RKO (cell line): ENCODE results near the gene AMPD3.

Experiments used
- DNase-seq: peaks from one replicate; pipeline ENCODE4 v3.0.0-alpha.2; 2016; ENCODE audit warnings: low spot score

Gene AMPD3

DNA sequence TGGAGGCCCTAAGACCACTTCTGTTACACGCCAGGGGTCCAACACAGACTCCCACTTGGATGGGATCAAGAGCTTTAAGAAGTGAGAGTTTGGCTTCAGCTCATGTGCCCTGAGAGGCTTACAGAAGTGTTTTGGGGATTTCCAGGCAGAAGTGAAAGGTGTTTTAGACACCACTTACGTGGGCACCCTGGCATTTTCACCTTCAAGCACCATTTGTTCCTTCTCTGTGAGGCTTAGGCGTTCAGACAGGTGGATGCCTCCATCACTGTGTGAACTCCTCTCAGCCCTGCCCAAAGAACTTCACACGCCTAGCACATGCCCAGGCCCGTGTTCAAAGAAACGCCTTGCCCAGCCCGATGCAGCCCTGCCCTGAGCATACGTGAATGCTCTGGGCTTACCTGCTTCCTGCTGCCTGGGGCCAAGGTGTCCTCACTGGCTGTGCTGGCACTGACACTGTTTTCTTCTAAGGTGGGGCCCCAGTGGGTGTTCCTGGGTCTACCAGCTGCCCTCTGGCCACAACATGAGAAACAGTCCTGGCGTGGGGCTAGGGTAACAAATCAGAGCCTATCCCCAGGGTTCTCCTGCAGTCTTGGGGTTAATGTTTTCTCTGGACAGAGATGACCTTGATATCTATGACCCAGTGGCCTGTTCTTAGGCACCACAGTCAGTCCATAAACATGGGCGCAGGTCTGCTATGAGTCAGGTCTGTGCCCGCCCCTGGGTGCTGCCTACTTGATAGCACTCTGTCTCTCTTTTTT is 34.0 kb downstream of the AMPD3 start:
- no peak for DNase-seq

DNA sequence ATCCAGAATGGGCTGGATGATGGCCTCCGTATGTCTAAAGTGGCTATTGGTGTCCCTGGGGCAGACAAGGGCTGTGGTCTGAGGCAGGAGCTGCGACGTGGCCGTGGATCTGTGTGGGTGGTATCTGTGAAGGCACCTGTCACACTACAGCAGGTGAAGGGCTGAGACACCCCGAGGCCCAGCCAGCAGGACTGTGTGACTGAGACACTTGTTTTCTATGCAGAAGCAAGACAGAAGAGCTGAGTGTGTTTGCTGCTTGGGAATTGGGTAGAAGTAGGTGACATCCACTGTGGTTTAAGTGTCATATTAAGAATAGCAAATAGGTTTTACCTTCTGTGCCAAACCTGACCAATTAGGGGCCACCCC is 35.0 kb downstream of the AMPD3 start:
- DNase-seq = no peak

DNA sequence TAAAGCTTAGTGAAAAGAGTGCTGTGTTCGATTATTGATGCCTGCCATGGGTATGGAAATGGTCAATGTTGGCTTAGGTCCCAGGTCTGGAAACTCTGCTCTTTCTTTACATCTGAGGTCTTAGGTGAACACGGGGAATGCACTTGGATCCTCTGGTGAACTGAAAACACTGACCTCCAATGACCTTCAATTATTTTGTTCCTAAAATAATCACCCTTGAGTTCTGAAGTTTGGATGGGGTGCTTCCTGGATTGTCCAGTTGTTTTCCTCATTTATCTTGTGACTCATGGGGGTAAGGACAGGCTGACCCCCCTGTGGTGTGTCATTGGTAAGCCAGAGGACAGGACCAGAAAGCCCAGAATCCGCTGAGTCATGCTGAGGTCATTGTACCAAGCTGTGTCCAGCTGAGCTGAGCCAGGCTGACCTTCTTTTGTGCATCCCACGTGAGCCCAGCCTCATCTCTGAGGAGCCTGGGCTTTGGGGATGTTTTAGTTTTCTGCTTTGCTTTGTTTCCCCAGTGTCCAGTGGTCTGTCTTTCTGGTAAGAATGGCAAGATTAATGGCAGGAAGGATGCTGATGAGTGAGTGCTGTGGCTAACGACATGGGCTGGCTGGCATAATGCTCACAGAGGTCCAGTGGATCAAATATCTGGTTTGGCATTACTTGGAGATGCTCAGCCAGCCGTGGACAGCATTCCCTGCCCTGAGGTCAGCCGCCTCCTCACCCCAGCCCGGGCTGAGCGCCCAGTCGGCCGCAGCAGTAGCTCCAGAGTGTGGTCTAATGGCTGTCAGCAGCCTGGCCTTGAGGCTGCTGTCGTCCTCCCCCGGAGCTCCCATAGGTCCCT is 35.6 kb downstream of the AMPD3 start:
- DNase-seq = peak; percentile 97

DNA sequence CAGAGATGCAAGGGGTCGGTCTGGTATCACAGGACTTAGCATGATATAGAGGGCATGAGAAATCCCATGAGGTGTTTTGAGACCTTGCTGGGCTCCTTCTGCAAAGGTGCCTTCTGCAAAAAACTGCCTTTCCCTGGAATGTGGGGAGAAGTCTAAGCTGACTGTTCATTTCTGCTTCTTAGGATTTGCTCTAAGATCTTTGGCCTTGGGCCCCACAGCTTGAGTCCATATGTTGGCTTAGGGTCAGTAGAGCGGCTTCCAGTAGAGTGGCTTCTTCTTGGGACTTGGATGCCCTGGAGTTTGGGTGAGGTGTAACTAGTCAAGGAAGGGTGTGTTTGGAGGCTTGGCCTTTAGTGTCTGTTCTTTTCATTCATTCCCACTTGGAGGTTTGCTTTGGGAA is 37.0 kb downstream of the AMPD3 start:
- no peak for DNase-seq

DNA sequence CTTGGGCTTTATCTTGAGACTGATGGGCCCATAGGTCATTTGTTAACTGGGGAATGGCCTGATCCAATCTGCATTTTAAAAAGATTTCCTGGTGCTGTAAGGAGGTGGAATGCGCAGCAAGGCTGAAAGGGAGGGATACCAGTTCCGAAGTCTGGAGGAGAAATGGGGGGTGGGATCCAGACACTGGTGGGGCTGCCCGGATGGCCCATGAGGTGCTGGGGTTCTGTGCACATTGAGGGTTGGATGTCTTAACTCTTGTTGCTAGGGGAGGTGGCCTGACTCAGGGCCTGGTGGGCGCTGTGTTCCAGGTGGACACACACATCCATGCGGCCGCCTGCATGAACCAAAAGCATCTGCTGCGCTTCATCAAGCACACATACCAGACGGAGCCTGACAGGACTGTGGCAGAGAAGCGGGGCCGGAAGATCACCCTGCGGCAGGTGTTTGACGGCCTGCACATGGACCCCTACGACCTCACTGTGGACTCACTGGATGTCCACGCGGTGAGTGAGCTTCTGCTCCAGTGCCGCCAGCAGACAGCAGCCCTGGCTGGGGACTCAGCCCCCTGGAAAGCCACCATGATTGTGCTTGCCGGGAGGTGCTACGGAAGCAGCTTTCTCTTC is 38.1 kb downstream of the AMPD3 start:
- no peak for DNase-seq

- DNase-seq = no peak
Measured at GRCh38 chr11:10494636-10495463, 39.8 kb downstream of the AMPD3 start.

DNA sequence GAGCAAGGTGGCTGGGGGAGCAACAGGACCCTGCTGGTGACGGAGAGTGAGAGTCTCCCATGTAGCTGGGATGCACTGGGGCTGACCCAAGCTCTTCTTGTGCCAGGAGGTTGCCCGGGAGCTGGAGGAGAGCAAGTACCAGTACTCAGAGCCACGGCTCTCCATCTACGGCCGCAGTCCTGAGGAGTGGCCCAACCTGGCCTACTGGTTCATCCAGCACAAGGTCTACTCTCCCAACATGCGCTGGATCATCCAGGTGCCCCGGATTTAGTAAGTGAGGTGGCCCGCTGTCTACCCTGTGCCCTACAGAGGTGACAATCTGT is 40.4 kb downstream of the AMPD3 start:
- DNase-seq = no peak

DNA sequence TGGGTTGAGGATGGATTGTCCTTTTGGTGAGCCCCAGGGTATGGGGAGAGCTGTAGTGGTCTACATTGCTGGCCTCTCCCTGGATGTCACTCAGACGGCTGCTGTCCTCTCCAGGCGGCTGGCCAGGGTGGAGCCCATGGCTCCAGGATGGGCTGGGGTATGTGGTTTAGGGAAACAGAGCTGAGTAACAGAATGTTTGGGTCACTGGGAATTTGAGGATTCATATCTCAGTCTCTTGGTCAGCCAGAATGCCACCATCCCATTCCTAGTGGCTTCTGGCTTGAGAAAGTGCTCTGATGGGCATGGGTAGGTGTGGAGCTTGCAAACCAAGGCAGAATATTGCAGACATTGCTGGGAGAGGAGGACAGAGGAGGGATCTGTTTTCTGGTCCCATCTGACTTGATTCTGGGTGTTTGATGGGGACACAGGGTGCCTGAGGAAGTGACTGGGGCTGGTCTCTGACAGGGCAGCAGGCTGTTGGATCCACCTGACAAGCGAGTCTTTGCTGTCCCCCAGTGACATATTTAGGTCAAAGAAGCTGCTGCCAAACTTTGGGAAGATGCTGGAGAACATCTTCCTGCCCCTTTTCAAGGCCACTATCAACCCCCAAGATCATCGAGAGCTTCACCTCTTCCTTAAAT is 41.4 kb downstream of the AMPD3 start:
- DNase-seq = no peak

- no peak for DNase-seq
Measured at GRCh38 chr11:10497371-10498021, 42.4 kb downstream of the AMPD3 start.

DNA sequence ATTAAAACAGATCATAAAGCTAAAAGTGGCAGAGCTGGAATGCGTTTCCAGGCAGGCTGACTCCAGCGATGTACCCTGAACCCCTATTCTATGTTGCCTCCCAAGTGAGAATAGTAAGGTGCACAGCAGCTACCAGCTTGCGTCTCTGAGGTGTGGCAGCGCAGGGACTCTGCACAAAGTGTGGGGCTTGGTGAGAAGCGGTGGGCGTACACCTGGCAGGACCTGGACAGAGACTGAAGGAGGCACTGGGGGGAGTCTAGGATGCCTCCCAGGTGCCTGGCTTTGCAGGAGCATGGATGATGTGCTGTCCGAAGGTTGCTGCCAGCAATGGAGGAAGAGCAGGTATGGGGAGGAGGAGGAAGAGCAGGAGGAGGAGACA is 42.9 kb downstream of the AMPD3 start:
- no peak for DNase-seq

DNA sequence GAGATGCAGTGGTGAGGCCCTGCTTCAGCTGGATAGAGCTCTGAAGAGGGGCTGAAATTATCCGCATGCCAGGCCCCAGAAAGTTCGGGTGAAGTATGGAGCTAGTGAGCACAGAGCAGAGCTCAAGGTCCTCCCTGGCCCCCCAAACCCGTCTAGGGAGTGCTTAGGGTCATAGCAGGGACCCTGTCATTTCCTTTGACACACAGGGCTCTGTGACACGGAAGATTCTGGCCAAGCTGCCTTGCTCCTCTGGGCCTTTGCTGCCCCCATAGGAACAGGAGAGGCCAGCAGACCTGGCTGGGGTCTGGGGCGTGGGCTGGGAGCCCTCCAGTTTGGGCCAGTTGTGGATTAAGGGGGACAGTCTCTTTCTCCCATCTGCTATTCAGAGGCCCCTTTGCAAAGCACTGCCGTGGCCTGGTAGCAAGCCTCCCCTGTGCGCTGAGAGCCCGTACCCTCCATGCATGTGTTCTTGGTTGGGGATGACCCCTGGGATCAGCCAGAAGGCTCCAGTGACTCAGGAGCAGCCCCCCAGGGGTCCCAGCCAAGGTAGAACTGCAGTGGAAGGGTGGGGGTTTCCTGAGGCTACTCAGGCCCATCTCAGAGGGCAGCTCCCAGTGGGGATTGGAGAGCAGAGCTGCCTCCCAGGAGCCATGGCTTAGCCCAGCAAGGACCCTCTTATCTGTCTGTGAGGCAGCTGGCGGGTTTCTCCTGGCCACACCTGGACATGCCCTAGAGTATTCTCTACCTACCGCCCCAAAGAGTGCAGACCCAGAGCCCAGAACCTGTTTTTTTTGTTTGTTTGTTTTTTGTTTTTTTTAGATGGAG is 43.6 kb downstream of the AMPD3 start:
- DNase-seq = no peak

GRCh38 chr11:10499452-10499851 is 44.4 kb downstream of the AMPD3 start:
- DNase-seq = no peak

- no peak for DNase-seq
Measured at GRCh38 chr11:10499874-10500601, 45.0 kb downstream of the AMPD3 start.

DNA sequence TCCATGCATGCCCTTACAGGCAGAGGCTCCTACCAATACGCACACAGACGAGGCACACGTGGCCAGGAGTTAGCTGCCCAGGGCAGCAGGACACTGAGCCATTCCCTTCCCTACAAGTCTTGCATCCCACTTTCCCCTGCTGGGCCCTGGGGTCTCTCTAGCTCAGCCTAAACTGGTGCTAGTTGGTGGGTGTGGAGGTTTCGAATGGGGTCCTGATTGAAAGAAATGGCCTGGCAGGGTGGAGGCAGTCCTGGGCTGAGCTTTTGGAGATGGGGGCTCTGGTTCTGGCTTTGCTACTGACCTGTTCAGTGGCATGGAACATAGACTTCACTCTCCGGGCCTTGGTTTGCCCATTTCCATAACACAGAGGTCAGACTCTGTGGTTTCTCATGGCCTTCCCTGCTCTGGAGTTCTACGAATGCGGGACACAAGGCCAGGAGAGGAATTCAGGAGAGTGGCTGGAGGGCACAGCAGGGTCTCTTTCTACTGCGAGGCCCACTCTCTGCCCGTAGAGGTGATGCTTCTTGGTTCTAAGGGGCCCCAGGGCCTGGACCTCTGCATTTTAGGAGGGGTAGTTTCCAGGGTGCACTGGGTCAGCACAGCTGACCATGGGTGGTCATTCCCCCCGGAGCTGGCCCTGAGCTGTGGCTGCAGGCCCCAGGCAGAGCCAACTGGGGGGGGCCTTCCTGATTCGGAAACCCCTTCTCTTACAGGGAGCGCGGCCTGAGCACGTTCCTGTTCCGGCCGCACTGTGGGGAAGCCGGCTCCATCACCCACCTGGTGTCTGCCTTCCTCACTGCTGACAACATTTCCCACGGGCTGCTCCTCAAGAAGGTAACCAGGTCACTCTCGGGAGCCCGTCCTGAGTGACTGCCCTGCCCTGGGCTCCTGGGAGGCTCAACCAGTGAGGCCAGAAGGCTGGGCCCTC is 46.0 kb downstream of the AMPD3 start:
- no peak for DNase-seq

- no peak for DNase-seq
Measured at GRCh38 chr11:10502065-10502680, 47.1 kb downstream of the AMPD3 start.

DNA sequence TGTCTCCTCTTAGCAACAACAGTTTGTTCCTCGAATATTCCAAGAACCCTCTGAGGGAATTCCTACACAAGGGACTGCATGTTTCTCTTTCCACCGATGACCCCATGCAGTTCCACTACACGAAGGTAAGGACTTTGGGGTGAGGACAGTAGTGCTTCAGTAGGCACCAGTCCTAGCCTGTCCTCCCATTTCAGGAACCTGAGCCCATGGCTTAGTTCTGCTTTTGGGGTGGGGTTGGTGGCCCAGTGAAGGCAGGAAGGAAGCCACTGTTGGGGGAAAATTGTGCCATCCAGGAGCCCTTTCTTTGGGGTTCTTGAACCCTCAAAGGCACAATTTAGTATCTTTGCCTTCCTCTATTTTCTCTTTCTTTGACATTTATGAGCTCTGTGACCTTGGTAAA is 47.7 kb downstream of the AMPD3 start:
- no peak for DNase-seq

- DNase-seq = no peak
Measured at GRCh38 chr11:10503221-10503620, 48.2 kb downstream of the AMPD3 start.

DNA sequence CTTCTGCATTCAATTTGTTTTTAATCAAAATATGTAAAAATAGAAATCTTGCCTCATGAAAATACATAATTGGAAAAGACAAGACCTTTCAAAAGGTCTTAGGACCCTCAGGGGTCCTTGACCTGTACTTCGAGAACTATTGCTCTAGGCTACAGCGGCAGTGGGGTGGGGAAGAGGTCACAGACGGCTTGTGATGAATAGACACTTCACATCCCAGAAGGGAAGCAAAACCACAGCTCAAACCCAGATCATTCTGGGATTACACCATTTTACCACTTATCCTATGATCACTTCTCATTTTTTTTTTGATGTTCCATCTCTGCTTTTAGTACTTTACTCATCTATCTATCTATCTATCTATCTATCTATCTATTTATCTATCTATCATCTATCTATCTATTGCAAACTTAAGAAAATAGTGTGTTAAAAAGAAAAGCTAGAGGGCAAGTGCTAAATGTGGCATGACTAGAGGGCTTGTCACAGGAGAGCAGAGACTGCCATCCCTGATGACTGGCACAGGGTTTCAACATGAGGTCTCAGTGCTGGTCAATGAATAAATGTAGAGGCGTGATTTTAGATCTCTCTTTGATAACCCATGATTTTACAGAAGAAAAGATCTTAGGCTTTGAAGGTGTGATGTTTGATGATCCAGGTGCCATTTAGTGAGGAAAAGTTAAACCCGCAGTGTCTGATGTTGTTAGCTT is 48.9 kb downstream of the AMPD3 start:
- DNase-seq = no peak
